K562 (cell line): ENCODE measurements around the gene FLRT1. TPM values are rescaled to one million over a fixed set of nuclear protein-coding genes. Genes with fewer than 3 reads are reported as not detected.

Experiments
- ADNP ChIP-seq: fragments of 200-800 bp; sonication (Bioruptor generic); IDR thresholded peaks from 2 replicates; pipeline ENCODE4 v1.6.1; 2016; ENCODE audit warnings: missing genetic modification characterization, missing compliant biosample characterization
- ARHGAP35 ChIP-seq: fragments of 450-650 bp; IDR thresholded peaks from 2 replicates; pipeline ENCODE4 v1.6.1; 2018; ENCODE audit not compliant: partially characterized antibody
- BMI1 ChIP-seq: fragments of 150-350 bp; IDR thresholded peaks from 2 replicates; pipeline ENCODE4 v1.6.1; 2014; ENCODE audit warnings: low read length
- CBFA2T2 ChIP-seq: fragments of 450-650 bp; conservative IDR thresholded peaks from 2 replicates; pipeline ENCODE4 v1.6.1; 2017; ENCODE audit warnings: mild to moderate bottlenecking
- ELF1 ChIP-seq: fragments of 200-800 bp; sonication (Bioruptor generic); IDR thresholded peaks from 2 replicates; pipeline ENCODE4 v1.6.1; 2016; ENCODE audit warnings: missing genetic modification characterization, missing compliant biosample characterization
- HDAC6 ChIP-seq: IDR thresholded peaks from 2 replicates; pipeline ENCODE4 v1.6.1; 2012; ENCODE audit warnings: low read depth, mild to moderate bottlenecking, control low read depth, inconsistent platforms, low read length, moderate library complexity
- HMGN3 ChIP-seq: IDR thresholded peaks from 2 replicates; pipeline ENCODE4 v1.6.1; 2011; ENCODE audit warnings: borderline replicate concordance, low read depth, mild to moderate bottlenecking, mixed read lengths, low read length; ENCODE audit not compliant: insufficient read length; ENCODE audit errors: extremely low read depth
- HOXB6 ChIP-seq: fragments of 250-450 bp; sonication (Bioruptor Pico); IDR thresholded peaks from 2 replicates; pipeline ENCODE4 v1.5.1; 2022; ENCODE audit warnings: mild to moderate bottlenecking, borderline replicate concordance
- MAFG ChIP-seq: fragments of 450-650 bp; conservative IDR thresholded peaks from 2 replicates; pipeline ENCODE4 v1.6.1; 2016; ENCODE audit warnings: missing genetic modification characterization, missing compliant biosample characterization
- MEIS2 ChIP-seq: fragments of 450-650 bp; IDR thresholded peaks from 2 replicates; pipeline ENCODE4 v1.6.1; 2014; ENCODE audit warnings: mild to moderate bottlenecking; ENCODE audit not compliant: partially characterized antibody
- NR2C2 ChIP-seq, 2 experiments: fragments of 200-800 bp in 1 of 2; sonication (Bioruptor generic) in 1 of 2; sonication (generic) in 1 of 2; formaldehyde crosslinking in 1 of 2; IDR thresholded peaks; 2 replicates each; pipeline versions ENCODE4 v1.6.1 to v1.8.0; 2016 to 2022; ENCODE audit warnings: mild to moderate bottlenecking in 1 of 2, missing compliant biosample characterization in 1 of 2, missing genetic modification characterization in 1 of 2, missing genetic modification reagents in 1 of 2
- NR3C1 ChIP-seq: sonication (generic); formaldehyde crosslinking; IDR thresholded peaks from 2 replicates; pipeline ENCODE4 v1.8.1; 2022; ENCODE audit warnings: missing genetic modification reagents
- POLR3G ChIP-seq: IDR thresholded peaks from 2 replicates; pipeline ENCODE4 v1.6.1; 2011; ENCODE audit not compliant: insufficient read length, insufficient replicate concordance; ENCODE audit errors: extremely low read depth
- SMARCA5 ChIP-seq: fragments of 450-650 bp; IDR thresholded peaks from 2 replicates; pipeline ENCODE4 v1.6.1; 2016
- SP1 ChIP-seq: sonication (generic); formaldehyde crosslinking; IDR thresholded peaks from 2 replicates; pipeline ENCODE4 v1.8.1; 2022; ENCODE audit warnings: mild to moderate bottlenecking, missing genetic modification reagents
- SRSF7 ChIP-seq: fragments of 200-400 bp; formaldehyde crosslinking; optimal IDR thresholded peaks from 2 replicates; pipeline ENCODE3; 2017; ENCODE audit warnings: mild to moderate bottlenecking, low read depth, low read length
- ZNF140 ChIP-seq: fragments of 250-450 bp; sonication (Bioruptor Pico); IDR thresholded peaks from 2 replicates; pipeline ENCODE4 v1.8.0; 2021; ENCODE audit warnings: moderate library complexity, mild to moderate bottlenecking, inconsistent platforms
- ZSCAN29 ChIP-seq: fragments of 450-650 bp; IDR thresholded peaks from 2 replicates; pipeline ENCODE4 v1.6.1; 2017
- ZZZ3 ChIP-seq: fragments of 450-650 bp; IDR thresholded peaks from 2 replicates; pipeline ENCODE4 v1.6.1; 2016; ENCODE audit warnings: antibody characterized with exemption, mild to moderate bottlenecking, moderate library complexity
- polyA plus RNA-seq, 8 experiments: library from polyadenylated mRNA; depleted of rRNA in 4 of 8; stranded (reverse) in 5 of 8; unstranded in 3 of 8; fragments of >200 nt; fragmentation: Nextera tagmentation in 2 of 8; fragmentation: Illumina TruSeq in 1 of 8; extraction: Ambion mirVana in 2 of 8; extraction: Trizol in 1 of 8; gene quantifications; 2 replicates each; pipeline versions ENCODE4 v1.2.1 to v1.2.3, GENCODE V29; 2011 to 2014; ENCODE audit warnings: inconsistent platforms in 1 of 8, missing spikeins in 1 of 8
- total RNA-seq, 7 experiments: library from RNA; depleted of rRNA in 6 of 7; stranded (reverse); fragments of >200 nt in 6 of 7; fragmentation: Illumina TruSeq in 2 of 7; extraction: Trizol in 2 of 7; gene quantifications; 2 replicates each; pipeline versions ENCODE4 v1.2.1 to v1.2.3, GENCODE V29; 2011 to 2021; ENCODE audit warnings: low replicate concordance in 1 of 7
- TF ChIP-seq, protein P1 (sequence below): sonication (generic); formaldehyde crosslinking; IDR thresholded peaks from 2 replicates; pipeline ENCODE4 v1.8.0; 2022; ENCODE audit warnings: missing genetic modification reagents, mild to moderate bottlenecking, borderline replicate concordance
- TF ChIP-seq, protein P2 (sequence below): fragments of 450-650 bp; formaldehyde crosslinking; IDR thresholded peaks from 2 replicates; pipeline ENCODE4 v1.4.0; 2022; ENCODE audit warnings: missing genetic modification characterization
- TF ChIP-seq, protein P3 (sequence below): fragments of 450-650 bp; IDR thresholded peaks from 2 replicates; pipeline ENCODE4 v1.6.1; 2016; ENCODE audit warnings: antibody characterized with exemption
- TF ChIP-seq, protein P4 (sequence below): fragments of 150-350 bp; conservative IDR thresholded peaks from 2 replicates; pipeline ENCODE4 v1.6.1; 2014; ENCODE audit warnings: low read length
- TF ChIP-seq, protein P5 (sequence below): fragments of 450-650 bp; IDR thresholded peaks from 2 replicates; pipeline ENCODE4 v1.6.1; 2016

Gene FLRT1
- total and polyA plus RNA-seq, 9 of the 15 experiments (the other 6 are each of a cell fraction or from before 2014, with no cell fraction given) = not detected

DNA sequence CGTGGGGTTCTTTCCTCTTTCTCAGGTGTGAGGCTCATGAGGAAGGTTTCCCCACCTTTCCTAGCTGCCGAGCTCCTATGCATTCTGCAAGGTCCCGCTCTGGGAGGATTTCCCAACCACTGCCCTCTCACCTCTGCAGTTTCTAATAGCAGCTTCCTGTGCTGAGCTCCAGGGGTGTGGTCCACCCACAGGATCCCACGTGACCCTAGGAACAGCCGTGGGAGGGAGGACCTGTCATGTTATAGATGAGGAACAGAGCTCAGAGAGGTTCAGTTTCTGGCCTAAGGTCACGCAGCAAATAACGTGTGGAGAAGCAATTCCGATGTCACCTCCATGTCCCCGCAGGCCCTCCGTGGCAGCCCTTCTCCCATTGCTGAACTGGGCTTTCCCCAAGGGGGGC lies 38.5 kb downstream of the FLRT1 start (continued):
- peak; percentile 73 for TF ChIP-seq MEIS2
- TF ChIP-seq MAFG (tag) = no peak
- no peak for TF ChIP-seq NR2C2 (CRISPR knock-in tag; IDR thresholded peaks at IDR 0.05)
- peak; percentile 81 for TF ChIP-seq NR2C2 (tag; IDR thresholded peaks at IDR 0.05)
- TF ChIP-seq BMI1 = no peak
- no peak for TF ChIP-seq POLR3G
- no peak for TF ChIP-seq HOXB6 (CRISPR knock-in tag)
- no peak for TF ChIP-seq SRSF7
- TF ChIP-seq, protein P1, sequence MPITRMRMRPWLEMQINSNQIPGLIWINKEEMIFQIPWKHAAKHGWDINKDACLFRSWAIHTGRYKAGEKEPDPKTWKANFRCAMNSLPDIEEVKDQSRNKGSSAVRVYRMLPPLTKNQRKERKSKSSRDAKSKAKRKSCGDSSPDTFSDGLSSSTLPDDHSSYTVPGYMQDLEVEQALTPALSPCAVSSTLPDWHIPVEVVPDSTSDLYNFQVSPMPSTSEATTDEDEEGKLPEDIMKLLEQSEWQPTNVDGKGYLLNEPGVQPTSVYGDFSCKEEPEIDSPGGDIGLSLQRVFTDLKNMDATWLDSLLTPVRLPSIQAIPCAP (CRISPR knock-in tag) = no peak
- peak; percentile 47 for TF ChIP-seq CBFA2T2
- TF ChIP-seq, protein P2, sequence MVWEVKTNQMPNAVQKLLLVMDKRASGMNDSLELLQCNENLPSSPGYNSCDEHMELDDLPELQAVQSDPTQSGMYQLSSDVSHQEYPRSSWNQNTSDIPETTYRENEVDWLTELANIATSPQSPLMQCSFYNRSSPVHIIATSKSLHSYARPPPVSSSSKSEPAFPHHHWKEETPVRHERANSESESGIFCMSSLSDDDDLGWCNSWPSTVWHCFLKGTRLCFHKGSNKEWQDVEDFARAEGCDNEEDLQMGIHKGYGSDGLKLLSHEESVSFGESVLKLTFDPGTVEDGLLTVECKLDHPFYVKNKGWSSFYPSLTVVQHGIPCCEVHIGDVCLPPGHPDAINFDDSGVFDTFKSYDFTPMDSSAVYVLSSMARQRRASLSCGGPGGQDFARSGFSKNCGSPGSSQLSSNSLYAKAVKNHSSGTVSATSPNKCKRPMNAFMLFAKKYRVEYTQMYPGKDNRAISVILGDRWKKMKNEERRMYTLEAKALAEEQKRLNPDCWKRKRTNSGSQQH (CRISPR knock-in tag) = no peak
- no peak for TF ChIP-seq HDAC6
- TF ChIP-seq NR3C1 (CRISPR knock-in tag) = no peak
- TF ChIP-seq SP1 (CRISPR knock-in tag) = peak; percentile 29; the same call in 1 of the 2 replicates
- TF ChIP-seq, protein P3, sequence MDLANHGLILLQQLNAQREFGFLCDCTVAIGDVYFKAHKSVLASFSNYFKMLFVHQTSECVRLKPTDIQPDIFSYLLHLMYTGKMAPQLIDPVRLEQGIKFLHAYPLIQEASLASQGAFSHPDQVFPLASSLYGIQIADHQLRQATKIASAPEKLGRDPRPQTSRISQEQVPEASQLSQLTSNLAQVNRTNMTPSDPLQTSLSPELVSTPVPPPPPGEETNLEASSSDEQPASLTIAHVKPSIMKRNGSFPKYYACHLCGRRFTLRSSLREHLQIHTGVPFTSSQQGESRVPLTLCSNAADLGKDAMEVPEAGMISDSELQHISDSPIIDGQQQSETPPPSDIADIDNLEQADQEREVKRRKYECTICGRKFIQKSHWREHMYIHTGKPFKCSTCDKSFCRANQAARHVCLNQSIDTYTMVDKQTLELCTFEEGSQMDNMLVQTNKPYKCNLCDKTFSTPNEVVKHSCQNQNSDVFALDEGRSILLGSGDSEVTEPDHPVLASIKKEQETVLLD = no peak
- no peak for TF ChIP-seq HMGN3
- TF ChIP-seq, protein P4, sequence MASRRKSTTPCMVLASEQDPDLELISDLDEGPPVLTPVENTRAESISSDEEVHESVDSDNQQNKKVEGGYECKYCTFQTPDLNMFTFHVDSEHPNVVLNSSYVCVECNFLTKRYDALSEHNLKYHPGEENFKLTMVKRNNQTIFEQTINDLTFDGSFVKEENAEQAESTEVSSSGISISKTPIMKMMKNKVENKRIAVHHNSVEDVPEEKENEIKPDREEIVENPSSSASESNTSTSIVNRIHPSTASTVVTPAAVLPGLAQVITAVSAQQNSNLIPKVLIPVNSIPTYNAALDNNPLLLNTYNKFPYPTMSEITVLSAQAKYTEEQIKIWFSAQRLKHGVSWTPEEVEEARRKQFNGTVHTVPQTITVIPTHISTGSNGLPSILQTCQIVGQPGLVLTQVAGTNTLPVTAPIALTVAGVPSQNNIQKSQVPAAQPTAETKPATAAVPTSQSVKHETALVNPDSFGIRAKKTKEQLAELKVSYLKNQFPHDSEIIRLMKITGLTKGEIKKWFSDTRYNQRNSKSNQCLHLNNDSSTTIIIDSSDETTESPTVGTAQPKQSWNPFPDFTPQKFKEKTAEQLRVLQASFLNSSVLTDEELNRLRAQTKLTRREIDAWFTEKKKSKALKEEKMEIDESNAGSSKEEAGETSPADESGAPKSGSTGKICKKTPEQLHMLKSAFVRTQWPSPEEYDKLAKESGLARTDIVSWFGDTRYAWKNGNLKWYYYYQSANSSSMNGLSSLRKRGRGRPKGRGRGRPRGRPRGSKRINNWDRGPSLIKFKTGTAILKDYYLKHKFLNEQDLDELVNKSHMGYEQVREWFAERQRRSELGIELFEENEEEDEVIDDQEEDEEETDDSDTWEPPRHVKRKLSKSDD = no peak
- TF ChIP-seq ZSCAN29 = no peak
- TF ChIP-seq, protein P5, sequence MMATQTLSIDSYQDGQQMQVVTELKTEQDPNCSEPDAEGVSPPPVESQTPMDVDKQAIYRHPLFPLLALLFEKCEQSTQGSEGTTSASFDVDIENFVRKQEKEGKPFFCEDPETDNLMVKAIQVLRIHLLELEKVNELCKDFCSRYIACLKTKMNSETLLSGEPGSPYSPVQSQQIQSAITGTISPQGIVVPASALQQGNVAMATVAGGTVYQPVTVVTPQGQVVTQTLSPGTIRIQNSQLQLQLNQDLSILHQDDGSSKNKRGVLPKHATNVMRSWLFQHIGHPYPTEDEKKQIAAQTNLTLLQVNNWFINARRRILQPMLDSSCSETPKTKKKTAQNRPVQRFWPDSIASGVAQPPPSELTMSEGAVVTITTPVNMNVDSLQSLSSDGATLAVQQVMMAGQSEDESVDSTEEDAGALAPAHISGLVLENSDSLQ = peak; percentile 71
- no peak for TF ChIP-seq ELF1 (tag)
- TF ChIP-seq ZZZ3 = no peak
- peak; percentile 58; the same call in 1 of the 2 replicates for TF ChIP-seq ADNP (tag)
- no peak for TF ChIP-seq ARHGAP35
- peak; percentile 93 for TF ChIP-seq SMARCA5
- TF ChIP-seq ZNF140 (CRISPR knock-in tag) = no peak
